ENCODE results near the gene GRK2. TPM values are rescaled to one million over a fixed set of nuclear protein-coding genes. Genes with fewer than 3 reads are reported as not detected.
"Not testable (repeated sequence)": the region's sequence is repeated elsewhere in the genome, so short reads cannot be mapped to it uniquely, and the experiment has no call there.

Gene GRK2
- total and polyA plus RNA-seq, 8 donors = 55.2 to 118 (median 59.4) TPM

DNA sequence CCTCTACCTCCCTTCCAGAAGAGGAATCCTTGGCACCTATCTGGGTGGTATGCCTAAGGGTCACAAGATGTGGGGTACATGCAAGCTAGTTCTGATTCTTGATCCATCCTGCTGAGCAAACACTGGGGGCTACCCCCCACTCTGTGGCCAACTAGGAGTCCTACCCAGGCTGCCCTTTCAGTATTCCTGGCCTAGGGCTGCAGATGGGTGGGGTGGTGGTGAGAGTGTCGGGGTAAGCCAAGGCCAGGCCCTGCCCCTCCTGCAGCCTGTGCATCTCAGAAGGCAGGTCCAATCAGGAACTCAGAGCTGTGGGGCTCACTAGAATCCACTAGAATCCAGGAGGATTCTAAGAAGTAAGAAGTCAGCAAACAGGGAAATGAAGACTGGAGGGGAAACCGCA is 47.9 kb downstream of the GRK2 start:
- Histone ChIP-seq H3K9me3 (no peaks in the 10 kb centered on the region), H3K4me1 (peaks cover 0 to 39% of the 10 kb centered on the region in 2 donors), H3K4me3 (no peak overlapping the region), H3K27ac (no peak overlapping the region), H3K27me3 (no peaks in the 10 kb centered on the region), H3K36me3 (peaks cover 0 to 26% of the 10 kb centered on the region in 2 donors)
- intact Hi-C loops (cut with DNase I) = no loop called here
- ATAC-seq (no peak), DNase-seq (no peak)
- TF ChIP-seq, protein P1, sequence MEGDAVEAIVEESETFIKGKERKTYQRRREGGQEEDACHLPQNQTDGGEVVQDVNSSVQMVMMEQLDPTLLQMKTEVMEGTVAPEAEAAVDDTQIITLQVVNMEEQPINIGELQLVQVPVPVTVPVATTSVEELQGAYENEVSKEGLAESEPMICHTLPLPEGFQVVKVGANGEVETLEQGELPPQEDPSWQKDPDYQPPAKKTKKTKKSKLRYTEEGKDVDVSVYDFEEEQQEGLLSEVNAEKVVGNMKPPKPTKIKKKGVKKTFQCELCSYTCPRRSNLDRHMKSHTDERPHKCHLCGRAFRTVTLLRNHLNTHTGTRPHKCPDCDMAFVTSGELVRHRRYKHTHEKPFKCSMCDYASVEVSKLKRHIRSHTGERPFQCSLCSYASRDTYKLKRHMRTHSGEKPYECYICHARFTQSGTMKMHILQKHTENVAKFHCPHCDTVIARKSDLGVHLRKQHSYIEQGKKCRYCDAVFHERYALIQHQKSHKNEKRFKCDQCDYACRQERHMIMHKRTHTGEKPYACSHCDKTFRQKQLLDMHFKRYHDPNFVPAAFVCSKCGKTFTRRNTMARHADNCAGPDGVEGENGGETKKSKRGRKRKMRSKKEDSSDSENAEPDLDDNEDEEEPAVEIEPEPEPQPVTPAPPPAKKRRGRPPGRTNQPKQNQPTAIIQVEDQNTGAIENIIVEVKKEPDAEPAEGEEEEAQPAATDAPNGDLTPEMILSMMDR (IDR thresholded peaks at IDR 0.05) = no peak

- Histone ChIP-seq H3K27ac (no peak overlapping the region), H3K9me3 (no peaks in the 10 kb centered on the region), H3K27me3 (no peaks in the 10 kb centered on the region), H3K4me1 (peaks cover 0 to 39% of the 10 kb centered on the region in 2 donors), H3K36me3 (peaks cover 0 to 14% of the 10 kb centered on the region in 2 donors), H3K4me3 (no peak overlapping the region)
- DNase-seq (no peak), ATAC-seq (no peak)
- intact Hi-C loops (cut with DNase I) = no loop called here
- TF ChIP-seq, protein P1 (IDR thresholded peaks at IDR 0.05) = no peak
Measured at GRCh38 chr11:67315325-67315909, 49.1 kb downstream of the GRK2 start.

DNA sequence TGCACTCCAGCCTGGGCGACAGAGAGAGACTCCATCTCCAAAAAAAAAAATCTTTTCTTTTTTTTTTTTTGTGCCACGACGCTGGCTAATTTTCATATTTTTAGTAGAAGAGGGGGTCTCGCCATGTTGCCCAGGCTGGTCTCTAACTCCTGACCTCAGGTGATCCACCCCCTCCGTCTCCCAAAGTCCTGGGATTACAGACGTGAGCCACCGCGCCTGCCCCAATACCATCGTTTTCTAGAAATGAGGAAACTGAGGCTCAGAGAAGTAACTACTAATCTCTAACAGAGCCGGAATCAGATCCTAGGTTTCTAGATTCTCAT is 50.6 kb downstream of the GRK2 start:
- ATAC-seq (peak; percentile 1), DNase-seq (no peak)
- Histone ChIP-seq H3K27ac (peak overlapping the region; percentile 98 to 99), H3K27me3 (no peaks in the 10 kb centered on the region), H3K9me3 (no peaks in the 10 kb centered on the region), H3K4me3 (peak overlapping the region; percentile 80 to 88), H3K36me3 (no peaks in the 10 kb centered on the region), H3K4me1 (peaks cover 0 to 36% of the 10 kb centered on the region in 2 donors)
- intact Hi-C loops (cut with DNase I) = loop anchor here in 1 of 2 donors (2.0 kb wide), 1 partner anchor 54 kb away; no protein-coding TSS in a partner anchor
- TF ChIP-seq, protein P1 (IDR thresholded peaks at IDR 0.05) = no peak

- Histone ChIP-seq H3K27me3 (no peaks in the 10 kb centered on the region), H3K4me3 (peak overlapping the region; percentile 80 to 88), H3K4me1 (peaks cover 0 to 31% of the 10 kb centered on the region in 2 donors), H3K36me3 (no peaks in the 10 kb centered on the region), H3K9me3 (no peaks in the 10 kb centered on the region), H3K27ac (peak overlapping the region; percentile 98 to 99)
- ATAC-seq (peak; percentile 94), DNase-seq (peak; percentile 97 to 98 (median 98))
- TF ChIP-seq, protein P1 (IDR thresholded peaks at IDR 0.05) = peak; percentile 87 to 96
- intact Hi-C loops (cut with DNase I) = loop anchor here in 1 of 2 donors (2.0 kb wide), 1 partner anchor 55 kb away; no protein-coding TSS in a partner anchor
Measured at GRCh38 chr11:67317205-67317887, 51.1 kb downstream of the GRK2 start.

GRCh38 chr11:67317888-67318555 is 51.7 kb downstream of the GRK2 start:
- DNase-seq (peak in 1 of 4 donors; percentile 86), ATAC-seq (peak; percentile 46)
- peaks cover 0 to 24% of the 10 kb centered on the region in 2 donors for H3K4me1 ChIP-seq
- peak overlapping the region; percentile 98 to 99 for H3K27ac ChIP-seq
- TF ChIP-seq, protein P1 (IDR thresholded peaks at IDR 0.05) = no peak
- no peaks in the 10 kb centered on the region for H3K36me3 ChIP-seq
- no peaks in the 10 kb centered on the region for H3K27me3 ChIP-seq
- peak overlapping the region; percentile 80 to 88 for H3K4me3 ChIP-seq
- no peaks in the 10 kb centered on the region for H3K9me3 ChIP-seq
- intact Hi-C loops (cut with DNase I) = loop anchor here in 1 of 2 donors (2.0 kb wide), 1 partner anchor 55 kb away; no protein-coding TSS in a partner anchor

DNA sequence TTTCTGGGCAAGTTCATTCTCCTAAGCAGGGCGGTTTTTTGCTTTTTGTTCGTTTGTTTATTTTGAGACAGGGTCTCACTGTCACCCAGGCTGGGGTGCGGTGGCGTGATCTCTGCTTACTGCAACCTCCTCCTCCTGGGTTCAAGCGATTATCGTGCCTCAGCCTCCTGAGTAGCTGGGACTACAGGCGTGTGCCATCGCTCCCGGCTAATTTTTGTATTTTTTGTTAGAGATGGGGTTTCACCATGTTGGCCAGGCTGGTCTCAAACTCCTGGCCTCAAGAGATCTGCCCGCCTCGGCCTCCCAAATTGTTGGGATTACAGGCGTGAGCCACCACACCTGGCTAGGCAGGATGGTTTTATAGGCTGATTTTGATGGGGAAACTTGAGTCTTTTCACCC is 52.6 kb downstream of the GRK2 start:
- DNase-seq; H3K27me3 ChIP-seq; intact Hi-C loops (cut with DNase I); ATAC-seq; H3K36me3 ChIP-seq; H3K27ac ChIP-seq; H3K9me3 ChIP-seq: not testable (repeated sequence)
- Histone ChIP-seq H3K4me1 (peaks cover 0 to 17% of the 10 kb centered on the region in 2 donors), H3K4me3 (peak overlapping the region in 1 of 2 donors; percentile 88)

All from left lung (tissue), 10 donors.